Tongue (tissue), 2 donors: ENCODE results near the gene AQP10. TPM values are rescaled to one million over a fixed set of nuclear protein-coding genes. Genes with fewer than 3 reads are reported as not detected.
A peak's percentile ranks its signal among the peaks of the same experiment; 100 is the strongest.
"Not testable (repeated sequence)": the region's sequence is repeated elsewhere in the genome, so short reads cannot be mapped to it uniquely, and the experiment has no call there.

Experiments
- DNase-seq: peaks from one replicate; pipeline ENCODE4 v3.0.0-alpha.2; 2015
- total RNA-seq: library from RNA; depleted of rRNA; stranded (reverse); fragments of >200 nt; gene quantifications from one replicate; pipeline ENCODE4 v1.2.3, GENCODE V29; 2014

AQP10 gene
- total RNA-seq, 1 donor from 2014 or later = not detected

DNA sequence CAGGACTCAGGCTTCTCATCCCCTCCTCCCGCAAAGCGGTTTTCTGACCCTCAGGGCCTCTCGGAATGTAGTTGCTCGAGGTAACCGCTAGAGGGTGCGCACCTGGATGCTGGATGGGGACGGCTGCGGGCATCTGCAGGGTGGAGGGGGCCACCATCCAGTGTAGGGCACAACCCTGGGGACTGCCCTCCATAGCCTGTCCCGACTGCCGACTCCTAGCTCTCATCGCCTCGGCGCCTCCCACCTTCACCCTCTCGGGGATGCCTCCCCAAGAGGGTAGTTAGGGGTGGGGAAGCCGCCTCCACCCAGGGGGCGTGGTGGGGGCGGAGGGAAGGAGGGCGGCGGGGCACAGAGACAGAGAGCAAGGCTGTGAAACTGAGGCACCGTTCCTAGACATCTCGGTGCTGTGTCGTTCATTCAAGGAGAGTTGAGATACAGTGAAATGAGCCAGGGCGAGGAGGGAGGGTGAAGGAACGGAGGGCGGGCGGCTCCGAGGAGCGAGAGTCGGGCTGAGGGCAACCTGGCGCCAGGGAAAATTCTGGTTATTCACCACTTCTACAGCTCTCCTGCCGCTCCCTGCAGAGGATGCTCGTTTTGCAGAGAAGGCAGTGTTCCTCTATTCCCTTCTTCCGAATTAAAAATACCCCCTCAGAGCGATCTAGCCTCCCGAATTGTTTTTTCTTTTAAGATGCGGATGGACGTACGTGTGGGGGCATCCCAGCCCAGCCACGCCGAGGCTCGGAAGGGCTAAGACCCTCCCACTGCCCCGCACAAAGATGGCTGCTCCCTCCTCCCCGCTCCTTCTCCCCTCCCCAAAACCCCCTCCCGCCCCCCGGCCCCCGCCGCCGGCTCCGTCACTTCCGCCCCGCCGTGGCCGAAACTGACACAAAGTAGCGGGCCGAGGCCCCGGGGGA lies 4.0 kb downstream of the AQP10 start, which contains the start of gene ATP8B2:
Gene ATP8B2, plus strand, starts transcription at position 857 of the 914 bp plus-strand sequence. CDS start 2,617 bp downstream, outside the sequence.
- DNase-seq = peak; percentile 93

DNA sequence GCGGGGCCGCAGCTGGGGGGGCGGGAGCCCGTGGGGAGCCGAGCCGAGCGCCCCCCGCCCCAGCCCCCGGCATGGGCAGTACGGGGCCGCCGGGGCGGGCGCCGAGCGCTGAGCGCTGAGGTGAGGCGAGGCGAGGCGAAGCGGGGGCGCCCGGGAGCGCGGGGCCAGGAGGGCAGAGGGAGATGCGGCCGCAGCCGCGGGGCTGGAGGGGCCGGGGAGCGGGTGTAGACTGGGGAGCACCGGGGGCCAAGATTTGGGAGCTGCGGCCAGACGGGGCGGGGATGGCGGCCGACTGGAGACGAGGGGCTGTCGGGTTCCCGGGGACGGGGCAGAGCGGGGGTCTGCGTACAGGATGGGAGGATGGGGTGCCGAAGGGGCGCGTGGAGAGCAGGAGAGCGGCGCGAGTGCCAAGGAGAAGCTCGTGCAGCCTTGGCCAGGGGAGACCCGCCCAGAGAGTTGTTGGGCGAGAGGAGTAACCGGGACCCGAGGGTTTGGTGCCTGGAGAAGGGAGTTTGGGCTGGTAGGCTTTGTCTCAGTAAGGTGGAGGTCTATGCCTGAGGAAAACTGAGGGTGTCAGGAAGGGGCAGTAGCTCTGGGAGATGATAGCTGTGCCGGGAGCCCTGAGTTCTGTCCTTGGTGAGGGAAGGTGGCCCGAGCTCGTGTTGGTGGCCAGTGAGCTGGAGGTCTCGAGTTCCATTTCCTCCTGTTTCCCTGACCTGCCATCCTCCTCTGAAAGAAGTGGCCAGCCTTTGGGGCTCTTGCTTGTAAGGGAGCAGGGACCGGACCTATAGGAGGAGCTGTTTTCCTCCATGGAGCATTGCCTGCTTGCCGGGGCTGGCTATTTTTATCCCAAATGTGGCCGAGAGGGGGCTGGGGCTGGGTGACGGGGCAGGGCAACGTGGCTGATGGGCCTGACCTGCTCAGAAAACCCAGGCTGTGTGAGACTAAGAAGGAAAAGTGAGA lies 5.0 kb downstream of the AQP10 start:
- DNase-seq = peak; percentile 84

- peak; percentile 34 for DNase-seq
Observed at GRCh38 chr1:154326546-154327465, 5.9 kb downstream of the AQP10 start.

GRCh38 chr1:154327466-154328317 lies 6.8 kb downstream of the AQP10 start:
- DNase-seq = peak; percentile 32

DNA sequence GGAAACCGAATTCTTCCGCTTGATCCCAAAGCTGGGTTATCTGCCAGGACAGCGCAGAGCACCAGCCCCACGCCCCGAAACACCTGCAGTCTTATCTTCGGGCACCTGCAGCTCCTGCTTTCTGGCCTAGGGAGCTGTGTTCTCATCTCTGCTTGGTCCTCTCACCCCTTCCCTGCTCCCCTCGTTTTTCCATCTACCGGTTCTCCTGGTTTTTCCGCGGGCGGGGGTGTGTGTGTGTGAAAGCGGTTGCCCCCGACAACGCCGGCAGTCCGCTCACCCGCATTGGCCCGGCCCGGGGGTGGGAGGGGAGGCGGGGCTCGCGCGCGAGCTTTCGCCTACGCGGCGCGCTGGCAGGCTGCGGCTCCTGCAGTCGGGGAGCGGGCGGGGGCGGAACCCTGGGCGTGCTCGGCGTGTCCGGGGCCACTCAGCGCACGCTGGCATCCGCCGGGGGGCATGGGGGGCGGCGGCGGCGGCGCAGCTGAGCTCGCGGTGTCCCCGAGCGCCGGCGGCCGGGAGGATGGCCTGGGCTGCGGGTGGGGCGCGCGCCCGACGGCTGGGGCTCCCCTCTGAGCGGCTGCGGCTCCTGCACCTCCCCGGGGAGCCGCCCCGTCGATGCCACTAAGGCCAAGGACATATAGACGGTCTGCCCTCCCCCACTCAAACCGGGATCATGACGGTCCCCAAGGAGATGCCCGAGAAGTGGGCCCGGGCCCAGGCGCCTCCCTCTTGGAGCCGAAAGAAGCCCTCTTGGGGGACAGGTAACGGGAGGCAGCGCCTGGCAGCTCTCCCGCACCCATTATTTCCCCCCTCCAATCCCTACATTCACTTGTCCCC lies 7.6 kb downstream of the AQP10 start:
- DNase-seq = peak; percentile 88

- no peak for DNase-seq
Observed at GRCh38 chr1:154329152-154329521, 8.2 kb downstream of the AQP10 start.

DNA sequence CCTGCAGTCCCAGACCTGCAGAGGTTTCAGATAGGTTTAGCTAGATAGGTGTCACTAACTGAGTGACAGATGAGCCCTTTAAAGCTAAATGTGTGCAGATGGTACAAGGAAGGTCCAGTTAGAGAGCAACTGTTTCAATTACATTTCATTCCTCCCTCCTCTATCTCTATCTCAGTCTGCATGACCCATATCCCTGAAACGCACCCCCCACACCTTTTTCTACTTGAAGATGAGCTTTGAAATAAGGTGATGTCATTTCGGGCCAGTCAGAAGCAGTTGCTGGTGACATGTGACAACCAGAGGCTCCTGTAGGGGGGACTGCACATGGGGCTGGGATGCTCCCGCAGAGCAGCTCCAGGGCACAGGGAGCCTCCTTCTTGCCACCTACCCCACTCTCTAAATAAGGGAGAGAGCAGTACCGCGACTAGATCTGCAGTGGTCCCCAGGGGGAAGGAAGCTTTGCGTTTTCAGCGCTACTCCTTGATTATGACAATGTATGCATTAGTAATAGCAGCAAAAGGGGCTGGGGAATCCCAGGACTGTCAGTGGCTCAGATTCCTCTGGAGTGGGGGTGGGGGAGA lies 8.7 kb downstream of the AQP10 start:
- DNase-seq = no peak

DNA sequence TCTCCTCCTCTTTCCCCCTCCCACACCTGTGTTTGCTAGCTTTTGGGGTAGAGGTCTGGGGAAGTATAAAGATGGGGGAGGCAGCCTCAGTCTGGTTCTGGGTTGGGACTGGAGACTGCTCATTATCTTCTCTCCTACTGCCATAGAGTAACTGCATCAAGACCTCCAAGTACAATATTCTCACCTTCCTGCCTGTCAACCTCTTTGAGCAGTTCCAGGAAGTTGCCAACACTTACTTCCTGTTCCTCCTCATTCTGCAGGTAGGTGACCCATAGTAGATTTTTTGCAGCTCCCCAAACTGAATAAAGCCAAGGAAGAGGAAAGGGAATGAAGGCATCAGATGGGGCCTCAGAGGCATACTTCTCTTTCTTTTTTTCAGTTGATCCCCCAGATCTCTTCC lies 9.8 kb downstream of the AQP10 start:
- no peak for DNase-seq

DNA sequence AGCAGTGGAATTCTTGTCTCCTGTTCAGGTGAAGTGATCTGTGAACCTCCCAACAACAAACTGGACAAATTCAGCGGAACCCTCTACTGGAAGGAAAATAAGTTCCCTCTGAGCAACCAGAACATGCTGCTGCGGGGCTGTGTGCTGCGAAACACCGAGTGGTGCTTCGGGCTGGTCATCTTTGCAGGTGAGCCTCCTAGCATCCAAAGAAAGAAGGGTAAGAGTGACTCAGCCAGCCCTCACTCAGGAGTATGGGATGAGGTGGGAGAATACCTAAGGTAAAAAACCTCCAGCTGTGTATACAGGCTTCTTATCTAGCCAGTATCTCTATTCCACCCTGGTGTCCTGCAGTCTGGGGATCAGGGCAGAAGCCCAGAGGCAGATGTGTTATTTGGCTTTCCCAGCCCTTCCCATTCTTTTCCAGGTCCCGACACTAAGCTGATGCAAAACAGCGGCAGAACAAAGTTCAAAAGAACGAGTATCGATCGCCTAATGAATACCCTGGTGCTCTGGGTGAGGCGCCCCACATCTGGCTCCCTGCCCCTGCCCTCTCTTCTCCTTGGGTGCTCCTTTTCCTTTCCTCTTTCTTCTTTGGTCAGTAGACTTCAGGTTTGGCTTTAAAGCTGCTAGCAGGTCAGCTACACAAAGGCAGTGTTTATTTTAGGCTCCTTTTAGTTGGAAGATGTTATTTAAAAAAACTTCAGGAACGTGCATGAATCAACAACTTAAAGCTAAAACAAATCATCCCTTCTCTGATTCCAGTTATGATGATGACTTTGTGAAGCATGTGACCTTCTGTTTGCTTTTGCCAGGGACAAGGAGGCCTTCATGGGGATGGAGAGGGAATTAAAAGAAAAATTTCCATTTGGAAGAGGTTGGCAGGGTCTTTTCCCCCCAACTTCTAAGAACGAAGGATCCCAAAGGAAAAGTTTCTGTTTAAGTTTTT lies 13.5 kb downstream of the AQP10 start:
- DNase-seq = no peak

- DNase-seq = peak; percentile 95
Observed at GRCh38 chr1:154335025-154335714, 14.3 kb downstream of the AQP10 start.

DNA sequence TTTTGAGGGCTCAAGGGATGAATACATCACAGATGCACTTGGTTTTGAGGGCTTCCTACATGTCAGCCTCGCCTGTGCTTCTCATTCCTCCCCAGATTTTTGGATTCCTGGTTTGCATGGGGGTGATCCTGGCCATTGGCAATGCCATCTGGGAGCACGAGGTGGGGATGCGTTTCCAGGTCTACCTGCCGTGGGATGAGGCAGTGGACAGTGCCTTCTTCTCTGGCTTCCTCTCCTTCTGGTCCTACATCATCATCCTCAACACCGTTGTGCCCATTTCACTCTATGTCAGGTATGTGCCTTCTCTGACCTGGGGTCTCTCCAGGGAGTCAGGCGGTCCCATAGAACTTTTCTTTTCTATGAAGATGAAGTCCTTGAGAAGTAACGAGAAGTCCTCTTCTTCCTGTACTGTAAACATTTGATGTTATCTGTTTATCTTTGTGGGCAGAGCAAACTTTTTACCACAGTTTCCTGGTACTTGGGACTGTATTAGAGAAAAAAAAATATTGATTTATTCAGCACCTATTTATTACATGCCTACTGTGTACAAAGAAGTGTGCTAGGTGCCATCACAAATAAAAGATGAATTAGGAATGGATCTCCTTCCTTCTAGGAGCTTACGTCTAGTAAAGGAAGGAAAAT lies 16.5 kb downstream of the AQP10 start:
- no peak for DNase-seq

DNA sequence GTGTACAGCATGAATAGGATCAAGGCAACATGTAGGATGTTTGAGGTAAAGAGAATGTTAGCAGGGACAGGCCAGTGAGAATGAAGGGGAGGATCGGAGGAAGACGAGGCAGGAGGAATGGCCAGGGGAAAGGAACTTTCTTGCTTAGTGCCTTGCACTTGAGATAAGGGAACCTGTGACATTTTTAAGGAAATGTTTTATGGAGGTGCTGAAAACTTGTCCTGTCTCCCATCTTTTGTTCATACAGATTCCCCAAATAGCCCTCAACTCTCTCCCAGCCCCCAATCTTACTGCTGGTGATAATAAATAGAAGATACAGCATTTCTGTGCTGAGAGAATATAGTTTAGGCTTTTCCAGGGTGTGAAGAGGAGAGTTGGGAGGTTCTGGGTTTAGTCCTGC lies 18.0 kb downstream of the AQP10 start:
- DNase-seq = no peak

DNA sequence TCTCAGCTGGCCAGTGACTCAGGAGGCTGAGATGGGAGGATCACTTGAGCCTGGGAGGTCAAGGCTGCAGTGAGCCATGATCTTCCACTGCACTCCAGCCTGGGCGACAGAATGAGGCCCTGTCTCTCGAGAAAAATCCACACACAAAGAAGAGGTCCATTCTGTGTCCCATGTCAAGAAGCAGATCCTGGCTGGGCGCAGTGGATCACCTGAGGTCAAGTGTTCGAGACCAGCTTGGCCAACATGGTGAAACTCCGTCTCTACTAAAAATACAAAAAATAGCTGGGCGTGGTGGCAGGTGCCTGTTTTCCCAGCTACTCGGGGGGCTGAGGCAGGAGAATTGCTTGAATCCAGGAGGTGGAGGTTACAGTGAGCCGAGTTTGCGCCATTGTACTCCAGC lies 20.5 kb downstream of the AQP10 start:
- not testable (repeated sequence) for DNase-seq

- no peak for DNase-seq
Observed at GRCh38 chr1:154342132-154342531, 21.2 kb downstream of the AQP10 start.

GRCh38 chr1:154342836-154343472 lies 22.1 kb downstream of the AQP10 start:
- DNase-seq = no peak
